HTERT RPE-1 (cell line): ENCODE data around the gene SPATA2L.
"Not testable (repeated sequence)": the region's sequence is repeated elsewhere in the genome, so short reads cannot be mapped to it uniquely, and the experiment has no call there.

ENCODE experiments used
- in situ Hi-C: fragments of 300-500 bp; cut with MboI; formaldehyde crosslinking; loops from 4 replicates; pipeline ENCODE4 v1.14.3; 2020; ENCODE audit warnings: low sequenced_read_pairs

SPATA2L gene

GRCh38 chr16:89709166-89709565 lies 7.7 kb upstream of the SPATA2L start:
- in situ Hi-C loops = no loop called here

DNA sequence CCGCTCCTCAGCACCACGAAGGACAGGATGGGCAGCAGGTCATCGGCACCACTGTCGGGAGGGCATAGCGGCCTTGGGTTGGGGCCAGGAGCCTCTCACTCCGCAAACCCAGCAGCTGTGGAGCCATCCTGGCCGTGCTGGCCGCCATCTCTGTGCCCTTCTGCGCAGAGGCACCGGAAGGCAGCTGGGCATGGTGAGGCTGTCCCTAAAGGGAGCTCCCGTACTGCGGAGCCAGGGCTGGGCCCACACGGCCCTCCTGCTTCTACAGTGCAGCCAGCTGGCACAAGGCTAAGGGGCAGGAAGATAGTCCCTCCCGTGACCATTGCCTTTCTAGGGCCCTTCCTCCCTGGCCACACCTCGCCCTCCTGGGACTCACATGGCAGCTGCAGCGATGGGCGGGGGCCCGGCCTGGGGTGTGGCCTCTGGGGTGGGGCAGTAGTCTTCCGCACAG lies 7.0 kb upstream of the SPATA2L start:
- in situ Hi-C loops = no loop called here

DNA sequence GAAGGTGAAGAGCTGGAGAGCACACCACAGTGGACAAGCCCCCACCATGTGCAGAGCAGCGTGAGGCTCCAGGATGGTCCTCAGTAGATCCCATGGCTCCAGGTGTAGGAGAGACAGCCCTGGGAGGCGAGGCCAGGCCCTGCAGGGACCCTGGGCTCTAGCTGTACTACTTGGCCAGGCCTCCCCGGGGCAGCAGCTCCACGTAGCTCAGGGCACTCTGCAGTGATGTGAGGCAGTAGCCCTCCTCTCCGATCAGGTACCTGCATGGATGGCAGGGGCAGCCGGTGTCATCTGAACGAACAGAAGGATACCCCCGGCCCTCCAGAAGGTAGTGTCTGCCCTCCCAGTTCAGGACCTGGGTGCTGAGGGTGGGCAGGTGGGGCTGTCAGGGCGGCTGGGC lies 6.2 kb upstream of the SPATA2L start:
- in situ Hi-C loops = no loop called here

DNA sequence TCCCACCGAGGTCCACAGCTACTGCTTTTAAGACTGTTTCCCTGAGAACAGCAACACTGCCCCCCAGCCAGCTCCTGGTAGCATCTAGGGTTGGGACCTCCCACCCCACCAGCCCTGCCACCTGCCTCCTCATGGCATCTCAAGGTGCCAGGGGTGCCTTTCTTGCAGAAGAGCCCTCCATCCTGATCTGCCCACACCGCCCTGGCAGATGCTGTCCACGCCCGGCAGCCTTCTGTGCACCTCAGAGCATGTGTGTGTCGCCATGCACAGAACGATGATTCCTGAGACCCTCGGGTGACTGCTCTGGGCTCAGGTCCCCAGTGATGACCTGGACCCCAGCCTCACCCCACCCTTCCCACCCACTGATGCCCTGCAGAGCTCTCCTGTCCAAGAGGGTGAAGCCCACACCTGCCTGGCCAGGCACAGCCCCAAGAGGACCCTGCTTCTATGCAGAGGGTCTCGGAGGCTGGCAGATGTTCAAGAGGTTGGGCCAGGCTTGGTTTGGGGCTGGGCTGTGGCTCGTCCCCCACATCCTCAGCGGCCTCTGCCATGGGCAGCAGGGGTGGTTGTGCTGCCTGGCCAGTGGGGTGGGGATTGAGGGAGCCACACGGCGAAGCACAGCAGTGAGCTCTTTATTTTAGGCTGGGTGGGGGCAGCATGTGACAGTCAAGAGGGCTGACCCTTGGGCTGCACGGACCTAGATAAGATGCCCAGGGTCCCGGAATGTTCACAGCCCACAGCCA lies 5.2 kb upstream of the SPATA2L start:
- in situ Hi-C loops = no loop called here

DNA sequence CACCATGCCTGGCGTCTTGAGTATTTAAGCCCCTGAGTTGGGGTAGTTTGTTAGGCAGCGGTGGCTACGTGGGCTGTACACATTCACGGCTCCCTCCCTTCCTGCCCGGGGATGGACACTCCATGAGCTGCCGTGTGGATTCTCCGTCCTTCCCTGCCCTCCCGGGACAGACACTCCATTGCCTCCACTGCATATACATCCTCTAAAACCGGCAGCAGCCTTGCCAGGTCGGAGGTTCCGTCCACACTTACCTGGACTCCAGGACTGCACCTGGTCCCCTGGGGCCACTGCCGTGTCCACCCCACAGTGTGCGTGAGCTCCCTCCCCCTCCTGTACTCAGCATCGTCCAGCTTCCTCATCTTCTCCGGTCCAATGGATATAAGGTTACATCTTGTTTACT lies 3.5 kb upstream of the SPATA2L start:
- in situ Hi-C loops = no loop called here

DNA sequence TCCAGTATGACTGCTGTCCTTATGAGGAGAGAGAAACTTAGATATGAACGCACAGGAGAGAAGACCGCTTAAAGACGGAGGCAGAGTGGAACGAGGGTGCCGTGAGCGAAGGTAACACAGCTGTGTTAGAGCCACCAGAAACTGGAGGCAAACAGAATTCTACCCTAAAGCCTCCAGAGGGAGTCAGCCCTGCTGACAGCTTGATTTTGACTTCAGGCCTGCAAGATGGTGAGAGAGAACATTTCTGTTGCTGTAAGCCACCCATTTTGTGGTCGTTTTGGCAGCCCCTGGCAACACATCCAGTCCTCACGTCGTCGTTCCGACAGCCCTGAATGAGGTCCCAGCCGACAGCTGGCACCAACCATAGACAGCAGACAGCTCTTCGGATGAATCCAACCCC lies 2.8 kb upstream of the SPATA2L start:
- in situ Hi-C loops = no loop called here

DNA sequence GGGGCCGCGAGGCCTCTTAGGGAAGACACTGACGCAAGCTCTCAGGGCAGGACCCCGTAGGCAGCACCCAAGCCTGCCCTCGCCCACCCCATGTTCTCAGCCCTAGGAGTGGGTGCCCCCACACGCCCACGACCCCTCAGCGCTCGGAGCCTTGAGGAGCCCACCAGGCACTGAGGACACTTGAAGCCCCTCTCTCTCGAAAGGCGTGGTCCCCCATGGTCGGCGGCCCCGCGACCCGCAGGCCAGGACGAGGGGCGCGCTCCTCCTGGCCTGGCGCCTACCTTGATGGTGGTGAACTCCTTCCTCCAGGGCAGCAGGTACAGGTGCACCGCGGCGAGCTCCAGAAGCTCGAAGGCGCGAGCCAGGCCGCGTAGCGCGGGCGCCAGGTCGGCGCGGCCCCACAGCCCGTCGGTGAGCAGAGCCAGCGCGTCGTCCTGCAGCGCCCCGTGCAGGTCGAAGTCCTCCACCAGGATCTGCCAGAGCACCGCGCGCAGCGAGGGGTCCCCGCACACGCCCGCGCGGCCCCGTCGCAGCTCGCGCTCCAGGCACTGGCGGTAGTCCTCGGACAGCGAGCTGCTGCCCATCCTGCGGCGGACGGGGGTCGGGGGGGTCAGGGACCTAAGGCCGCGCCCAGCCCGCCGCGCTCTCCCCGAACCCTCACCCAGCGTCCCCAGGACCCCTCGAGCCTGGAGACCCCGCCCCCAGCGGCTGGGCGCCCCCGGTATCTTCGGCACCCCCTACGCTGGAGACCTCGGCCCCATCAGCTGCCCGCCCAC lies 668 bp downstream of the SPATA2L start:
- in situ Hi-C loops = no loop called here

DNA sequence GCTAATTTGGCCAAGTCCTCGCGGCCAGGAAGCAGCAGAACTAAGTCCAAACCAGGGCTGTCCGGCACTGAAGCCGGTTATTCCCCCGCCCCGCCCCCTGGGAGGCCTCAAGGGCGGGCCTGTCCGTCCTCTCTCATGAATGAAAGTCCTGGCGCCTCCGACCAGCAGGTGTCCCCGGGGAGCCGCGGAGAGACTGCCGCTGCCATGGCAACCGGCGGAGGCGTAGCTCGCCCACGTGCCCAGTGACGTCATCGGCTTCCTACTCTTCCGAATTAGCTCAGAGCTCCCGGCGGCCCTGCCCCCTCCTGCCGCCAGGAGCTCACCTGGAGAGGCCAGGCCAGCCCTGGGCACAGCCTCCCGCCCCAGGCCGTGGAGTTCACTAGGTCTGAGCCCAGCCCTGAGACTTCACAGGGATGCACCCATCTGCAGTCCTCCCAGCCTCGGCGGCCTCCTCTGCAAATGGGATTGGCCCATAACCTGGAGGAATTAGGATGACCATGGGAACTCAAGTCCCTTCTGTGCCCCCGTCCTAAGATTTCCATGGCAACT lies 1.3 kb downstream of the SPATA2L start:
- in situ Hi-C loops = no loop called here

GRCh38 chr16:89699629-89700099 lies 1.8 kb downstream of the SPATA2L start:
- in situ Hi-C loops = not testable (repeated sequence)

DNA sequence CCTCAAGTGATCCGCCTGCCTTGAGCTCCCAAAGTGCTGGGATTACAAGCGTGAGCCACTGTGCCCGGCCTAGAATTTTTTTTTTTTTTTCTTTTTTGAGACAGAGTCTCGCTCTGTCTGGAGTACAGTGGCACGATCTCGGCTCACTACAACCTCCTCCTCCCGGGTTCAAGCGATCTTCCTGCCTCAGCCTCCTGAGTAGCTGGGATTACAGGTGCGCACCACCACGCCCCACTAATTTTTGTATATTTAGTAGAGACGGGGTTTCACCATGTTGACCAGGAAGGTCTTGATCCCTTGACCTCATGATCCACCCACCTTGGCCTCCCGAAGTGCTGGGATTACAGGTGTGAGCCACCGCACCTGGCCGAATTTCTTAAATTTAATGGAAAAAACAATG lies 2.8 kb downstream of the SPATA2L start:
- in situ Hi-C loops = not testable (repeated sequence)

GRCh38 chr16:89697616-89698331 lies 3.7 kb downstream of the SPATA2L start:
- in situ Hi-C loops = no loop called here

DNA sequence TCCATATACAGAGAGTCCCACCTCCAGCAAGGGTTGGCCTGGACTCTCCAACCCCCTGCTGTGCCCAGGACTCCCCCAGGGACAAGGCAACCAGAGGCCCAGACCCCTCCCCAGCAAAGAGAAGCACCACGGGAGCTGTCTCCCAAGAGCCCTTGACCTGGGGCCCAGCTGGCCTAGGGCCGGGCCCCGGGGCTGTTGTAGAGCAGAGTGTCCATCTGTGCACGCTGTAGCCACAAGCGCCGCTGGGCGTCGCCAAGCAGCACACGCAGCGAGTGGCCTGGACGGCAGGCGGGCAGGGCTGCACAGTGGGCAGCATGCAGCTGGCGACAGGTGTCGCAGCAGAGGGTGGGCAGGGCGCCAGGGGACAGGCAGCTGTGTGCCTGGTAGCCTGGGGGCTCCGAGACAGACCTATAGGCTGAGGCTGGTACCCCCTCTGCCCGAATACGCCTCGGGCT lies 4.3 kb downstream of the SPATA2L start:
- in situ Hi-C loops = no loop called here

DNA sequence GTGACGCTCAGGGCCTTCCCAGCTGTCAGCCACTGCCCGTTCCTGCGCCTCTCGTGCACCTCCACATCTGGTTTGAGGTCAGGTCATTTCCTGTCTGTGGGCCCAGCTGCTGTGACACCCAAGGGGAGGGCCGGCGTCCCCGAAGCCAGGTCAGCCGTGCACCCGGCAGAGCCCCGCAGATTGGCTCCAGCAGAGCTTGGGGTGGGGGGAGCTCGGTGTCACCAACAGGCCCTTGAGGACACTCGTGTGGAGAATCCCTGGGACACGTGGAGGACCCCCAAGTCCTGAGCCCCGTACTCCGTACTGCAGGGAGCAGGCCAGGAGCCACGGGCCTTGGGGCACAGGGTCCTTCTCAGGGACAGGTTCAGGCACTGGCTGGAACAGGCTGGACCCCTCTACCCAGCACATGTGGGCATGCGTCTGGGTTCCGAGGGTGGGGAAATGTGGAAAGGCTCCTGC lies 4.8 kb downstream of the SPATA2L start:
- in situ Hi-C loops = no loop called here

DNA sequence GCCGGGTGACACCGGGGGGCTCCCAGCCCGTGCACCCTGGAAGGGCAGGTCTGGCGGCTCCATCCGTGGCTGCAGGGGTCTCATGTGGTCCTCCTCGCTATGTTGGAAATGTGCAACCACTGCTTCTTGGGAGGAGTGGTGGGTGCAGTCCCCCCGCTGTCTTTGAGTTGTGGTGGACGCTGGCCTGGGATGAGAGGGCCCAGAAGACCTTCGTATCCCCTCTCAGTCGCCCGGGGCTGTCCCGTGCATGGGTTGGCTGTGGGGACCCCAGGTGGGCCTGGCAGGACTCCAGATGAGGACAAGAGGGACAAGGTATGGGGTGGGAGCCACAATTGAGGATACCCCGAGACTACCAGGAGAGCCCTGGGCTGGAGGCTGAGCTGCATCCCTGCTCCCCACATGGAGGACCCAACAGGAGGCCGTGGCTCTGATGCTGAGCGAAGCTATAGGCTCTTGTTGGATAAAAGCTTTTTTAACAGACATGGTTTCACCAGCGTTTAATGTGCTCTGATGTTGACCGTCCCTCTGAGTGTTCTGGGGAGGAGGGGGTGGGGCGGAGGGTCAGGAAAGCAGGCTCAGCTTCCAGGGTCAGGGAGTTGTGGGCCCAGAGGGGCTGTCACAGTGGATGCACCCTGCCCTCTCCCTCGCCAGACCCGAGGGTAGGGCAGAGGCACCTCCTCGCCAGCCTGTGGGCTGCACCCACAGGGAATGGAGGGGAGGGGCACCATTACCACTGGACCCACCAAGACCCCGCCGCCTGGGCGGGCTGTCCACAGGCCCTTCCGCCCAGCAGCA lies 5.4 kb downstream of the SPATA2L start:
- in situ Hi-C loops = no loop called here

- in situ Hi-C loops = no loop called here
These were observed 6.2 kb downstream of the SPATA2L start for GRCh38 chr16:89695086-89695874.

DNA sequence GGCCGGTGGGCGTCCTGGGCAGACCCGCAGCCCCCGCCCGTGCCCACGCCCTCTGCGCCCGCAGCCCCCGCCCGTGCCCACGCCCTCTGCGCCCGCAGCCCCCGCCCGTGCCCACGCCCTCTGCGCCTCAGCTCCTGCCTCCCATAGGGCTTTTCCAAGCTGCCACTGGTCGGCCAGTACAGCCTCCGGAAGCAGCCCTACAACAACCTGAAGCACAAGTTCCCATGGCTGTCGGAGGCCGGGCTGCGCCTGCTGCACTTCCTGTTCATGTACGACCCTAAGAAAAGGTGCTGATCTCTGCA lies 6.8 kb downstream of the SPATA2L start:
- in situ Hi-C loops = not testable (repeated sequence)

DNA sequence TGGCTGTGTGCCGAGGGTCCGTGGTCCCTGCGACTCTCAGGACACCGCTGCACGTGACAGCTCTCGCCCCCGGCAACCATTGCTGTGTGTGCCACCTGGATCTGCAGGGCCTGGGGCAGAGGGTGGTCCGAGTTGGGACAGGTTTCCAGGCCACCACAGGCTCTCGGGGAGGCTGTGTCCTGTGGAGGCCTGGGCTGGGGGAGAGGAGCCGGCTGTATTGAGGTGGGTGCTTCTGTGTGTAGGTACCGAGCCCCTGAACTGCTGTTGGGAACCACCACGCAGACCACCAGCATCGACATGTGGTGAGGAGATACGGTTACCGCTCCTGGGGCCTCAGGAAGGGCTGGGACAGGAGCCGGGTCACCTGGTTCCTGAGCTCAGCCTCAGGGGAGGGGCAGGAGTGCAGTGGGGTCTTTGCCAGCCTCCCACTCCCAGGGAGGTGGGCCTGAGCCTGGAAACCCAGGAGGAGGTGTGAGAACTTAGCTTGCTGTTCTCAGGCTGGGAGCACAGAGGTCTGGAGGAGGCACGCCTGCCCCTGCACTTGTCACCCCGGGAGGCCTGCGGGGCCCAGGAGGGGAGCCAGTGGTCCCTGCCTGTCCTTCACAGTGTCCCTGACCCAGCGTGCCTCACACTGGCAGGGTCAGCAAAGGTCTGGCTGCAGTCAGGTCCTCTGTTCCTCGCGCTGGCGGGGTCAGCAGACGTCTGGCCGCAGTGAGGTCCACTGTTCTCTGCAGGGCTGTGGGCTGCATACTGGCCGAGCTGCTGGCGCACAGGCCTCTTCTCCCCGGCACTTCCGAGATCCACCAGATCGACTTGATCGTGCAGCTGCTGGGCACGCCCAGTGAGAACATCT lies 7.3 kb downstream of the SPATA2L start:
- in situ Hi-C loops = no loop called here

DNA sequence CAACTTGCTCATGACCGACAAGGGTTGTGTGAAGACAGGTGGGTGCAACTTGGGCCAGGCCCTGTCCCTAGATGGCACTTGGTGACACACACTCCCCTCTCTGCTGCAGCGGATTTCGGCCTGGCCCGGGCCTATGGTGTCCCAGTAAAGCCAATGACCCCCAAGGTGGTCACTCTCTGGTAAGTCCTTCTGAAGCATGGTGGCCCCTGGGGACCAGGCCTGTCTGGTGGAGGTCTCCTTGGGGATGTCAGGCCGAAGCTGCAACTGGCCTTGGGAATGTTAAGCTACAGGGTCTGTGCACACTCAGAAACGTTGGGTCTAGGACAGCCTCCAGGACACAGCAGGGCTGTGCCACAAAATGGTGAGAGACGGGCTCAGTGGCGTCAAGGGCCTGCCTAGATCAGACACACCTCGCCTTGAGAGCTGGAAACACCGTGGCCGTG lies 8.2 kb downstream of the SPATA2L start:
- in situ Hi-C loops = no loop called here
